Activated CD8-positive, alpha-beta memory T cell treated with anti-CD3 and anti-CD28 coated beads, Interleukin-2, amount 50 U/mL, for 1 hour (primary cell): Measurements from ENCODE around the gene CCSAP.
"Not testable (repeated sequence)": the region's sequence is repeated elsewhere in the genome, so short reads cannot be mapped to it uniquely, and the experiment has no call there.

ENCODE experiments used
- DNase-seq: peaks from one replicate; pipeline ENCODE4 v3.0.0-alpha.2; 2020; ENCODE audit errors: extremely low read depth

Gene CCSAP

GRCh38 chr1:229364207-229365065, 21.6 kb upstream of the CCSAP start:
- DNase-seq: no peak

GRCh38 chr1:229363723-229364122, 20.9 kb upstream of the CCSAP start:
- DNase-seq: no peak

GRCh38 chr1:229360420-229360819, 17.6 kb upstream of the CCSAP start:
- DNase-seq: no peak

GRCh38 chr1:229355661-229356060, 12.8 kb upstream of the CCSAP start:
- no peak for DNase-seq

GRCh38 chr1:229354226-229354625, 11.4 kb upstream of the CCSAP start:
- no peak for DNase-seq

- no peak for DNase-seq
These were observed 10.1 kb upstream of the CCSAP start for GRCh38 chr1:229352975-229353374.

GRCh38 chr1:229349463-229350385, 6.9 kb upstream of the CCSAP start:
- DNase-seq: no peak

- no peak for DNase-seq
These were observed 4.7 kb upstream of the CCSAP start for GRCh38 chr1:229347528-229347927.

GRCh38 chr1:229344937-229345684, 2.3 kb upstream of the CCSAP start:
- no peak for DNase-seq

- DNase-seq: no peak
These were observed 1.3 kb upstream of the CCSAP start for GRCh38 chr1:229344139-229344538.

GRCh38 chr1:229341774-229342655, 832 bp downstream of the CCSAP start:
- peak; percentile 48 for DNase-seq

- no peak for DNase-seq
These were observed 2.4 kb downstream of the CCSAP start for GRCh38 chr1:229340496-229340895.

- DNase-seq: no peak
These were observed 3.3 kb downstream of the CCSAP start for GRCh38 chr1:229339520-229339919.

GRCh38 chr1:229339086-229339485, 3.8 kb downstream of the CCSAP start:
- DNase-seq: no peak

GRCh38 chr1:229336345-229336744, 6.5 kb downstream of the CCSAP start:
- DNase-seq: no peak

GRCh38 chr1:229334716-229335115, 8.1 kb downstream of the CCSAP start:
- no peak for DNase-seq

- no peak for DNase-seq
These were observed 8.6 kb downstream of the CCSAP start for GRCh38 chr1:229334269-229334668.

GRCh38 chr1:229328598-229329362, 14.1 kb downstream of the CCSAP start:
- DNase-seq: no peak

GRCh38 chr1:229327765-229328164, 15.1 kb downstream of the CCSAP start:
- DNase-seq: not testable (repeated sequence)

GRCh38 chr1:229326601-229327000, 16.2 kb downstream of the CCSAP start:
- no peak for DNase-seq
